Measurements from ENCODE around the gene PTPRK. TPM values are rescaled to one million over a fixed set of nuclear protein-coding genes. Genes with fewer than 3 reads are reported as not detected.

Gene PTPRK
- total and polyA plus RNA-seq, 7 donors = 6.0 to 51.3 (median 46.7) TPM

DNA sequence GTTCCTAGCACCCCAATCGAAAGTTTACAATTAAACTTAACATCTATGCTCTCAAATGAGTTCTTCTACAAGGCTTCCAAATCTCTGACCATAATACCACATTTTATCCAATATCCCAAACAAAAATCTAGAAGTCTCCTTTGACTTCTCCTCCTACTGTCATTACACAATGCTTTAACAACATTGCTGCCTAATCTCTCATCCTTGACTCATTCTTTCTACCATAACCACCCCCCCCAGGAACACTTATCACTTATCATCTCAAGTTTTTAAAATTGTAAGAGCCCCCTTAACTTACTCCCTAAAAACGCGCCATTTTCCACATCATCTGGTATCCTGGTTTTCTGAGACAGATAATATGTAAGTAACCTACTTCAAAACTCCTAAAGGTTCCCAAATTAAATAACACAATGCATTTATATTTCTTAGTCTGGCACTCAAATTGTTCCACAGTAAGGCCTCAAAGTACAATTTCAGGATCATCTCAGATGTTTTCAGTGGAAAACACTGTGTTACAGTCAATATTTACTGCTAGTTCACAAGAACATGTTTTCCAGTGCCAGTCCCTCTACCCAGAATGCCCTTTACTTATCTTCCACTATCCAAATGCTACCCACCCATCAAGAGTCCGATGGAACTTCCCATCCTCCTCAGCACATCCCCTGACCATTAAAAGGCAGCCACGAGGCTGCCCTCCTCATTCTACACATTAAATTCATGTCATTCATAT is 311.4 kb downstream of the PTPRK start:
- DNase-seq = no peak
- Histone ChIP-seq H3K27ac (no peak overlapping the region), H3K4me1 (peaks cover 0 to 12% (median 0%) of the 10 kb centered on the region in 4 donors), H3K9me3 (no peaks in the 10 kb centered on the region), H3K4me3 (no peak overlapping the region), H3K27me3 (no peaks in the 10 kb centered on the region), H3K36me3 (no peaks in the 10 kb centered on the region)
- 71% methylated on average over 5 of the region's 5 CpGs for WGBS, 2 donors
- intact Hi-C loops (cut with DNase I) = no loop called here
- no peak for TF ChIP-seq POLR2AphosphoS5 (IDR thresholded peaks at IDR 0.05)
- no peak for TF ChIP-seq EP300 (IDR thresholded peaks at IDR 0.05)
- TF ChIP-seq POLR2A (IDR thresholded peaks at IDR 0.05) = no peak
- TF ChIP-seq, protein P1, sequence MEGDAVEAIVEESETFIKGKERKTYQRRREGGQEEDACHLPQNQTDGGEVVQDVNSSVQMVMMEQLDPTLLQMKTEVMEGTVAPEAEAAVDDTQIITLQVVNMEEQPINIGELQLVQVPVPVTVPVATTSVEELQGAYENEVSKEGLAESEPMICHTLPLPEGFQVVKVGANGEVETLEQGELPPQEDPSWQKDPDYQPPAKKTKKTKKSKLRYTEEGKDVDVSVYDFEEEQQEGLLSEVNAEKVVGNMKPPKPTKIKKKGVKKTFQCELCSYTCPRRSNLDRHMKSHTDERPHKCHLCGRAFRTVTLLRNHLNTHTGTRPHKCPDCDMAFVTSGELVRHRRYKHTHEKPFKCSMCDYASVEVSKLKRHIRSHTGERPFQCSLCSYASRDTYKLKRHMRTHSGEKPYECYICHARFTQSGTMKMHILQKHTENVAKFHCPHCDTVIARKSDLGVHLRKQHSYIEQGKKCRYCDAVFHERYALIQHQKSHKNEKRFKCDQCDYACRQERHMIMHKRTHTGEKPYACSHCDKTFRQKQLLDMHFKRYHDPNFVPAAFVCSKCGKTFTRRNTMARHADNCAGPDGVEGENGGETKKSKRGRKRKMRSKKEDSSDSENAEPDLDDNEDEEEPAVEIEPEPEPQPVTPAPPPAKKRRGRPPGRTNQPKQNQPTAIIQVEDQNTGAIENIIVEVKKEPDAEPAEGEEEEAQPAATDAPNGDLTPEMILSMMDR (IDR thresholded peaks at IDR 0.05) = no peak

DNA sequence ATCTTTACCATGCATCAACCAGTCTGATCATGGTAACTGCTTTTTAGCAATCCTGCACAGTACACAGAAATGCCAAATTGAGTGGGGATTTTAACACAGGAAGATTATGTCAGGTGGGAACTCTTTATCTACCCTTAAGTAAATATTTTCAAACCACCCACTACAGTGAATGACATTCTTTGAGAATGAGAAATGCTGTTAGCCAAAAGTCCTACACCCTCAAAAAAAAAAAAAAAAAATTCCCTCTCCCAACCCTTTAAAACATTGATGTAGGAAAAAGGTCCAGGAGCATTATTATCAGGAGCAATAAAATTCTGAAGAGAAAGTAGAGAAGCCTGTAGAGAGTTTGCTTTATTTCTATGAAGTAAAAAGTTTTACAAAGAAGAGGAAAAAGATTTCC is 312.3 kb downstream of the PTPRK start:
- no peaks in the 10 kb centered on the region for H3K9me3 ChIP-seq
- no peaks in the 10 kb centered on the region for H3K27me3 ChIP-seq
- no peak for DNase-seq
- H3K4me3 ChIP-seq = no peak overlapping the region
- H3K36me3 ChIP-seq = no peaks in the 10 kb centered on the region
- no peak overlapping the region for H3K27ac ChIP-seq
- intact Hi-C loops (cut with DNase I) = no loop called here
- H3K4me1 ChIP-seq = peaks cover 0 to 12% (median 0%) of the 10 kb centered on the region in 4 donors
- TF ChIP-seq, protein P1 (IDR thresholded peaks at IDR 0.05) = no peak
- no peak for TF ChIP-seq EP300 (IDR thresholded peaks at IDR 0.05)
- no peak for TF ChIP-seq POLR2A (IDR thresholded peaks at IDR 0.05)
- no peak for TF ChIP-seq POLR2AphosphoS5 (IDR thresholded peaks at IDR 0.05)

DNA sequence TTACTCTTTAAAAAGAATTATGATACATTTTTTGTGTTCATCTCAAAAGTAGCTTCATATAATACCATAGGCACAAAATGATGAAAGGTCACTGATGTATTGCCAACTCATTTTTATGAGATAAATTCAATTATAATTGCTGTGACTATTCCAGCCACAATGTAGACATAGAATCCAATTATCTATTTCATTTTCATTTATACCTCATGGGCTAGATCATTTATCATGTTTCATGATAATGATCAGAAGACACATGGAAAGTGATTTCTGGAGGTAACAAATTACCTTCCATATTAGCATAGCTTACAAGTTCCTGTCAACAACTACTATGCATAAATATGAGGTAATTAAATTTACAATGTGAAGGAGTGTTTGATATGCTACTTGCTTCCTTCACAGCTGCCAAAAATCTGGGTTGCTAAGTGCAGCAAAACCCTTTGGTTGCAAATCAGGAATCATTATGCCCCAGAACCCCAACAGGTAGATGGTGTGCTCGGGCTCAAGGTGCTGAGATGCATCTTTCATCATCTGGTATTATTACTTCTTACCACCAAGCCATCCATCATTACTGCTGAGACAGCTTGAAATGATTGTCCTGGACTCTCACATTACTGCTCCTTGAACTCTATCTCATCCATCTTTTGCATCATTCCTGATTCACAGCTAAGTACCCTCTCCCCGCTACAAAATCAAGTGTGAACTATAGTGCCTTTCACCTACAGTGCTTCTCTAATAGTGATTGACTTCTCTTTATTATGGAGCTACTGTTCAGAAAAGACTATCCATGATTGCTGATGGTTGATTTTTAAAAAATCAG is 313.6 kb downstream of the PTPRK start:
- Histone ChIP-seq H3K9me3 (no peaks in the 10 kb centered on the region), H3K27ac (no peak overlapping the region), H3K36me3 (no peaks in the 10 kb centered on the region), H3K4me1 (peaks cover 0 to 12% (median 0%) of the 10 kb centered on the region in 4 donors), H3K27me3 (no peaks in the 10 kb centered on the region), H3K4me3 (no peak overlapping the region)
- intact Hi-C loops (cut with DNase I) = no loop called here
- 95 to 96% methylated on average over 2 of the region's 2 CpGs for WGBS, 2 donors
- no peak for DNase-seq
- TF ChIP-seq EP300 (IDR thresholded peaks at IDR 0.05) (no peak), POLR2AphosphoS5 (IDR thresholded peaks at IDR 0.05) (no peak), POLR2A (IDR thresholded peaks at IDR 0.05) (no peak)
- TF ChIP-seq, protein P1 (IDR thresholded peaks at IDR 0.05) = no peak

DNA sequence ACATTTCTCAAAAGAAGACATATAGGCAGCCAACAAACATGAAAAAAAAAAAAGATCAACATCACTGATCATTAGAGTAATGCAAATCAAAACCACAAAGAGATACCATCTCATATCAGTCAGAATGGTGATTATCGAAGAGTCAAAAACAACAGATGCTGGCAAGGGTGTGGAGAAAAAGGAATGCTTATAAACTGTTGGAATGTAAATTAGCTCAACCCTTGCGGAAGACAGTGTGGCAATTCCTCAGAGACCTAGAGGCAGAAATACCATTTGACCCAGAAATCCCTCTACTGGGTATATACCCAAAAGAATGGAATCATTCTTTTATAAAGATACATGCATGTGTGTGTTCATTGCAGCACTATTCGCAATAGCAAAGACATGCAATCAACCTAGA is 315.8 kb downstream of the PTPRK start:
- no peak overlapping the region for H3K4me3 ChIP-seq
- WGBS, 2 donors = 94% methylated on average over 3 of the region's 3 CpGs
- TF ChIP-seq POLR2AphosphoS5 (IDR thresholded peaks at IDR 0.05) (no peak), EP300 (IDR thresholded peaks at IDR 0.05) (no peak), POLR2A (IDR thresholded peaks at IDR 0.05) (no peak)
- TF ChIP-seq, protein P1 (IDR thresholded peaks at IDR 0.05) = no peak
- H3K27ac ChIP-seq = no peak overlapping the region
- intact Hi-C loops (cut with DNase I) = no loop called here
- no peaks in the 10 kb centered on the region for H3K36me3 ChIP-seq
- H3K9me3 ChIP-seq = no peaks in the 10 kb centered on the region
- no peaks in the 10 kb centered on the region for H3K27me3 ChIP-seq
- DNase-seq = no peak
- H3K4me1 ChIP-seq = peaks cover 0 to 12% (median 0%) of the 10 kb centered on the region in 4 donors

Measured in sigmoid colon (tissue), 7 donors.